Measurements from ENCODE around the gene WDFY3.

WDFY3 gene

DNA sequence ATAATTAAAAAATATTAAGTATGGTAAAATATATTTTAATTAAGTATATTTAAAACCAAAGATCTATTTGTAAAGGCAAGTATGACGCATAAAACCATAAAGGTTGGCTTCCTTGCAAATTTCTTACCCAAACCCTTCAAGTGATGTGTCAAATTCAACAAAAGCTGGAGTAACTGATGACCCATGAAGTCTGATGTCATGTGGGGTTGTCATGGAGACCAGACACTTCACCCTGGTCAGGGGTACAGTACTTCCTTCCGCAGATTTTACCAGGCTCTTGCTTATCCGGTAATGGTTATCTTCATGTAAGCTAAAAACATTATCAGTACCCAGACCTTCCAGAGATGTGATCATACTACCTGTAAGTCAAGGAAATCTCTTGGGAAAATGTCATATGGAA, 170.1 kb downstream of the WDFY3 start:
- ChIA-PET CTCF (no interaction called here), POLR2A (ENCODE audit: low non-redundant PET) (no interaction called here)
- TF ChIP-seq, protein P1, sequence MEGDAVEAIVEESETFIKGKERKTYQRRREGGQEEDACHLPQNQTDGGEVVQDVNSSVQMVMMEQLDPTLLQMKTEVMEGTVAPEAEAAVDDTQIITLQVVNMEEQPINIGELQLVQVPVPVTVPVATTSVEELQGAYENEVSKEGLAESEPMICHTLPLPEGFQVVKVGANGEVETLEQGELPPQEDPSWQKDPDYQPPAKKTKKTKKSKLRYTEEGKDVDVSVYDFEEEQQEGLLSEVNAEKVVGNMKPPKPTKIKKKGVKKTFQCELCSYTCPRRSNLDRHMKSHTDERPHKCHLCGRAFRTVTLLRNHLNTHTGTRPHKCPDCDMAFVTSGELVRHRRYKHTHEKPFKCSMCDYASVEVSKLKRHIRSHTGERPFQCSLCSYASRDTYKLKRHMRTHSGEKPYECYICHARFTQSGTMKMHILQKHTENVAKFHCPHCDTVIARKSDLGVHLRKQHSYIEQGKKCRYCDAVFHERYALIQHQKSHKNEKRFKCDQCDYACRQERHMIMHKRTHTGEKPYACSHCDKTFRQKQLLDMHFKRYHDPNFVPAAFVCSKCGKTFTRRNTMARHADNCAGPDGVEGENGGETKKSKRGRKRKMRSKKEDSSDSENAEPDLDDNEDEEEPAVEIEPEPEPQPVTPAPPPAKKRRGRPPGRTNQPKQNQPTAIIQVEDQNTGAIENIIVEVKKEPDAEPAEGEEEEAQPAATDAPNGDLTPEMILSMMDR (conservative IDR thresholded peaks at IDR 0.05; ENCODE audit: low read depth), result no peak
- H3K27ac ChIP-seq, result no peak overlapping the region
- no peak for DNase-seq (ENCODE audit: low spot score)

DNA sequence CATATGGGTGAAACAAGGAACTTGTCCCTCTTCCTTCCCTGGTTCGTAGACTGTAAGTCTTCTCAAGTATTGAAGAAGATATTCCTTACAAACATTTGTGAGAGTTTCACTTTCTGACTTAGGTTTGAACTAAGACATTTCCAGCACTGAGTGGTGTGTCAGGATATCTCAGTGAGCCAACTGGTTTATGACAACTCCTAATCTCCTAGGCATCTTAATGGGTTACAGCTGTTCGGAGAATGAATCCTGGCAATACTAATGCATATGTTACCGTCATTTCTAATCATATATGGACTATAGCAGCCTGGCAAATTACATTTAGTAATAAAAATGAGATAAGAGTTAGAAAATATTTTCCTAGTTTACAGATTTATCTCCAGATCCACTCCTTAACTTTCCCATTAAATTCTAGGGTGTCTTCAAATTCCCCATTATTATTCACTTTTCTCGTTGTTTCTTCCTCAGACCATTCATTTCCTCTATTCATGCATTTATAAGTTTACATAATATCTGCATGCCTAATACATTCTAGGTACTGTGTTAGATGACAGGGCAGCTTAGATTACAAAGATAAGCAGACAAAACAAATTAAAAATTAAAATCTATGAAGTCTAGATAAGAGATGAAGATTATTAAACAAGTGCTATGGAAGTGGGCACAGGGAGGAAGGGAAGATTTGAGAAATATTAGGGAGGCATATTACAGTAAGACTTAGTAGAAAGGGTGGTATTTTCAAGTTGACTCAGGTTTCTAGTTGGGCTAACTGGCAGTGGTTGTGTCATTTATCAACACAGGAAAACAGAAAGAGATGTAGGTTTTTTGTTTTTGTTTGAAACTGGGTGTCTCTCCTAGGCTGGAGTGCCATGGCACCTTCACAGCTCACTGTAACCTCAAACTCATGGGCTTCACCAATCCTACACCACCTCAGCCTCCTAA, 173.9 kb downstream of the WDFY3 start:
- TF ChIP-seq, protein P1 (conservative IDR thresholded peaks at IDR 0.05; ENCODE audit: low read depth), result no peak
- CTCF ChIA-PET, result interaction anchor here (0.6 kb wide), 2 partner anchors 13 to 206 kb away, joined by 3 to 4 read pairs; no protein-coding TSS in a partner anchor
- POLR2A ChIA-PET (ENCODE audit: low non-redundant PET), result no interaction called here
- no peak overlapping the region for H3K27ac ChIP-seq
- no peak for DNase-seq (ENCODE audit: low spot score)

DNA sequence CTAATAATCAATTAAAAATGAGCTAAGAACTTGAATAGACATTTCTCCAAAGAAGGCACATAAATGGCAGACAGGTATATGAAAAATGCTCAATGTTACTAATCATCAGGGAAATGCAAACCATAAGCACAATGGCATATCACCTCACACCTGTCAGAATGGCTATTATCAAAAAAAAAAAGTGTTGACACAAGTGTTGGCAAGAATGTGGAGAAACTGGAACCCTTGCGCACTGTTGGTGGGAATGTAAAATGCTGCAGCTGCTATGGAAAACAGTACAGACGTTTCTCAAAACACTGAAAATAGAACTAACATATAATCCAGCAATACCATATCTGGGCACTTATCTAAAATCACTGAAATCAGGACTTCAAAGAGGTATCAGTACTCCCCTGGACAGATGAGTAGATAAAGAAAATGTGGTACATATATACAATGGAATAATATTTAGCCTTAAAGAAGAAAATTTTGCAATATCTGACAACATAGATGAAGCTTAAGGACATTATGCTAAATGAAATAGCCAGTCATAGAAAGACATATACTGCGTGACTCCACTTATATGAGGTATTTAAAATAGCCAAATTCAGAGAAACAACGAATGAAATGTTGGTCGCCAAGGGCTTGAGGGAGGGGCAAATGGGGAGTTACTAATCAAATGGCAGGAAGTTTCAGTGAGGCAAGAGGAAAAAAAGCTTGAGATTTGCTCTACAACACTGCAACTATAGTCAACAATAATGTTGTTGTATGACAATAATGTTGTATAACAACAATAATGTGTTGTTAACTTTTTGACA, 175.5 kb downstream of the WDFY3 start:
- no peak for DNase-seq (ENCODE audit: low spot score)
- ChIA-PET CTCF (no interaction called here), POLR2A (ENCODE audit: low non-redundant PET) (no interaction called here)
- H3K27ac ChIP-seq, result no peak overlapping the region
- TF ChIP-seq, protein P1 (conservative IDR thresholded peaks at IDR 0.05; ENCODE audit: low read depth), result no peak

DNA sequence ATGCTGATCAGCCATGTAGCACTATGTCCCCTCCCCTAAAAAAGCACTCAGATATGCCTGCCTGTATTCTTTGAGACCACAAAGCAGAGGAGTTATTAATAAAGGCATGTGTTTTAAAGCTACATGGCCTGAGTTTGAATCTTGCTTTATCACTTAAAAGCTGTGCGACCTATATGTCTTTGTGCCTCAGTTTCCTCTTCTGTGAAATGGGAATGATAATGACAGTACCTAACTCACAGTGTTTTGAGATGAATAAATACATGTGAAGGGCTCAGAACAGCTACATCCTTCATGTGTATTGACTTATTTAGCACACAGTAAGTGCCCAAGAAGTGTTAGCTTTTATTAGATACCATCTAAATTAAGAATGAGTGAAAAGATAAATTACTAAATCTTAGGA, 180.0 kb downstream of the WDFY3 start:
- ChIA-PET POLR2A (ENCODE audit: low non-redundant PET) (no interaction called here), CTCF (interaction anchor here (0.9 kb wide), 1 partner anchor 36 kb away, joined by 3 read pairs; no protein-coding TSS in a partner anchor)
- no peak for DNase-seq (ENCODE audit: low spot score)
- no peak overlapping the region for H3K27ac ChIP-seq
- TF ChIP-seq, protein P1 (conservative IDR thresholded peaks at IDR 0.05; ENCODE audit: low read depth), result no peak

DNA sequence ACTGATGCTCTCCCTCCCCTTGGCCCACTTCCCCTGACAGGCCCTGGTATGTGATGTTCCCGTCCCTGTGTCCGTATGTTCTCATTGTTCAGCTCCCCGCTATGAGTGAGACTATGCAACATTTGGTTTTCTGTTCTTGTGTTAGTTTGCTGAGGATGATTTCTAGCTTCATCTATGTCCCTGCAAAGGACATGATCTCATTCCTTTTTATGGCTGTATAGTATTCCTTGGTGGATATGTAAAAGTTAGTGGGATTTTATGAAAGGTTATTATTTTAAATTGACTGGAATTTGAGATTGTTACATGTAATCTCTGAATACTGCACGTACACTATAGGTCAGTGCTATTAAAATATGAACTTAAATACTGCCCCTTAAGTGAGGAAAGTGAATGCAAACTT, 184.0 kb downstream of the WDFY3 start:
- TF ChIP-seq, protein P1 (conservative IDR thresholded peaks at IDR 0.05; ENCODE audit: low read depth), result no peak
- ChIA-PET POLR2A (ENCODE audit: low non-redundant PET) (no interaction called here), CTCF (no interaction called here)
- no peak overlapping the region for H3K27ac ChIP-seq
- DNase-seq (ENCODE audit: low spot score), result no peak

DNA sequence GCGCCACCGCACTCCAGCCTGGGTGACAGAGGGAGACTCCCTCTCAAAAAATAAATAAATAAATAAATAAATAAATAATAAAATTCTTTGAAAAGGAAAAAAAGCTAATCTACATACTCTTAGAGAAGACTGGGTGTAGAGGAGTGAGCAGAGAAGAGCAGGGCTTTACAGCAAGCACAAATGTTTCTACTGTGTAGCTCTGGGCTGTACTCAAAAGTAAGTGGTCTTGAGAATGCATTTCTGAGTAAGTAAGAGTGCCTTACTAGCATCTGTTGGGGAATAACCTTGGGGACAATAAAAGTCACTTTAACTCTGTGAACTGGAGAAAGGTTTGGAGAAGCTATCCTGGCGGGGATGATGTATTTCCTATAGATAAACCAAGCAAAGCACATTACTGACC, 185.8 kb downstream of the WDFY3 start:
- ChIA-PET POLR2A (ENCODE audit: low non-redundant PET) (no interaction called here), CTCF (interaction anchor here (0.6 kb wide), 1 partner anchor 251 kb away, joined by 3 read pairs; no protein-coding TSS in a partner anchor)
- DNase-seq (ENCODE audit: low spot score), result no peak

More for the DNA sequence above, 185.8 kb downstream of the WDFY3 start:
- TF ChIP-seq, protein P1 (conservative IDR thresholded peaks at IDR 0.05; ENCODE audit: low read depth), result no peak
- H3K27ac ChIP-seq, result no peak overlapping the region

All from RWPE1 (cell line).